IPS-15b (cell line): Measurements from ENCODE around the gene PIP4P1.
"Not testable (repeated sequence)": the region's sequence is repeated elsewhere in the genome, so short reads cannot be mapped to it uniquely, and the experiment has no call there.

Experiments
- H3K27me3 ChIP-seq: one replicate; pipeline ENCODE4 v1.6.1; 2013; ENCODE audit warnings: low read length; ENCODE audit not compliant: control insufficient read depth, insufficient read depth
- H3K36me3 ChIP-seq: one replicate; pipeline ENCODE4 v1.6.1; 2013; ENCODE audit warnings: low read length; ENCODE audit not compliant: control insufficient read depth, insufficient read depth
- H3K4me1 ChIP-seq: one replicate; pipeline ENCODE4 v1.6.1; 2013; ENCODE audit warnings: mild to moderate bottlenecking, low read length; ENCODE audit not compliant: control insufficient read depth, insufficient read depth
- H3K4me3 ChIP-seq: one replicate; pipeline ENCODE4 v1.5.1; 2013; ENCODE audit warnings: low read depth, low read length
- H3K9ac ChIP-seq: one replicate; pipeline ENCODE4 v1.6.1; 2013; ENCODE audit warnings: low read depth, mild to moderate bottlenecking, low read length
- H3K9me3 ChIP-seq: one replicate; pipeline ENCODE4 v1.6.1; 2013; ENCODE audit warnings: mild to moderate bottlenecking, low read length; ENCODE audit not compliant: control insufficient read depth, insufficient read depth

The PIP4P1 gene

DNA sequence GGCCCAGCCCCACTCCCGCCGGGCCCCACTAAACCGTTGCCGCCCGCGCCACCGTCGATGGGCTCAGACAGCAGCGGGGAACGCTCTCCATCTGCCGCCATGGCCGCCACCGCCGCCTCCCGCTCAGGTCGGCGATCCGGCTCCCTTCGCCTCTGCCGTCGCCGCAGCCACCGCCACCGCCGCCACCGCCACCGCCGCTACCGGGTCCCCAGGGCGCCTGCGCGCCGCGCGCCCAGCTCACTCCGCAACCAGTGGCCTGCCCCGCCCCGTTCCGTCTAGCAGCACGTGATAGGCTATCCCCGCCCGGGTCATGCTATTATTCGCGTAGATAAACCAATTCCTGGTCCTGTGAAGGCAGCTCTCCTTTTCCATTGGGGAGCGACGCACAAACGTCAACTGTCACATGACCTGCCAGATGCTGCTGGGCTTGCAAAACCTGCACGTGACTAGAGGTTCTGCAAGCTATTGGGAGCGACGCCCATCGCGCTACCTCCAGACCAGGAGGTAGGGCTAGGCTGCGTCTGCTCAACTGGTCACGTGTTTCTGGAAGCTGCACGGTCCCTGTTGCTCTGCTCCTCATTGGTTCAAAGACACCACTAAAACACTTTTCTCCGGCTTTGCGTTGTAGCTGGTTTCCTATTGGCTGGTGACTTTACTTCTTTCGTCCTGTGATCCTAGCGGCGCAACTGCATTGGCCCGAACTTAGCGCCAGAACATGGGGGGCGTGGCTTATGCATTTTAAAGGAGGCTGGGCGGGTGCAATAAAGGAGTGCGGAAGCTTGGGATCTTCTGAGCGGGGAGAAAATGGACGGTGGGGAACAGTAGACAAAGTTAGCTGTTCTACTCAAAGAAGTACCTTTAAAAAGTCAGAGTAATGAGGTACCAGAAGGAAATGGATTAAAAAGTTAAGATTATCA lies at the start of gene PIP4P1:
TSS of gene PIP4P1 (minus strand) at position 210 of the 917 bp plus-strand sequence. CDS start at position 101, 109 bp downstream.
- H3K36me3 ChIP-seq: peaks cover 32% of the 10 kb centered on the region
- H3K4me1 ChIP-seq: peaks cover 5% of the 10 kb centered on the region
- no peaks in the 10 kb centered on the region for H3K9me3 ChIP-seq
- no peaks in the 10 kb centered on the region for H3K27me3 ChIP-seq
- H3K9ac ChIP-seq: peak within 1 kb of the TSS; percentile 78
- peak within 1 kb of the TSS; percentile 87 for H3K4me3 ChIP-seq

DNA sequence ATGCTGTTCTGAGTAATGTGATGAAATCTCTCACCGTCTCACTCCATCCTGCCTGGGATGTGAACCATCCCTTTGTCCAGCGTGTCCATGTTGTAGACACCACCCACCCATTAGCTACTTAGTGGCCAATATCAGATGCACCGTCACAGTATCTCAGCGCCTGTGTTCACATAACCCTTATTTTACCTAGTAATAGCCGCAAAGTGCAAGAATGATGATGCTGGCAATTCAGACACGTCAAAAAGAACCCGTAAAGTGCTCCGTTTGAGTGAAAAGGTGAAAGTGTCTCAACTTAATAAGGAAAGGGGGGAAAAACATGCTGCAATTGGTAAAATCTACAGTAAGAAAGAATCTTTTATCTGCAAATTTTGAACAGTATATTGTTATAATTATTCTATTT lies 47.1 kb upstream of the PIP4P1 start:
- peaks cover 4% of the 10 kb centered on the region for H3K27me3 ChIP-seq
- H3K9ac ChIP-seq: no peak overlapping the region
- no peaks in the 10 kb centered on the region for H3K9me3 ChIP-seq
- no peak overlapping the region for H3K4me3 ChIP-seq
- H3K4me1 ChIP-seq: peaks cover 4% of the 10 kb centered on the region
- no peaks in the 10 kb centered on the region for H3K36me3 ChIP-seq

DNA sequence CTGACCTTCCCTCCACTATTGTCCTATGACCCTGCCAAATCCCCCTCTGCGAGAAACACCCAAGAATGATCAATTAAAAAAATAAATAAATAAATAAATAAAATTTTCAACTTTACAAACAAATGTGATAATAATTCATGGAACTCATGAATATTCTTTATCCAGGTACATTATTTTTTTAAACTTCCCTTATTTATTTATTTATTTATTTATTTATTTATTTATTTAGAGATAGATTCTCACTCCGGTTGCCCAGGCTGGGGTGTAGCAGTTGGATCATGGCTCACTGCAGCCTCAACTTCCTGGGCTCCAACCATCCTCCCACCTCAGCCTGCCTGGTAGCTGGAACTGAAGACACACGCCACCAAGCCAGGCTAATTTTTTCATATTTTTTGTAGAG lies 46.3 kb upstream of the PIP4P1 start:
- not testable (repeated sequence) for H3K9ac ChIP-seq, H3K36me3 ChIP-seq, H3K4me3 ChIP-seq, H3K9me3 ChIP-seq, H3K4me1 ChIP-seq, H3K27me3 ChIP-seq

DNA sequence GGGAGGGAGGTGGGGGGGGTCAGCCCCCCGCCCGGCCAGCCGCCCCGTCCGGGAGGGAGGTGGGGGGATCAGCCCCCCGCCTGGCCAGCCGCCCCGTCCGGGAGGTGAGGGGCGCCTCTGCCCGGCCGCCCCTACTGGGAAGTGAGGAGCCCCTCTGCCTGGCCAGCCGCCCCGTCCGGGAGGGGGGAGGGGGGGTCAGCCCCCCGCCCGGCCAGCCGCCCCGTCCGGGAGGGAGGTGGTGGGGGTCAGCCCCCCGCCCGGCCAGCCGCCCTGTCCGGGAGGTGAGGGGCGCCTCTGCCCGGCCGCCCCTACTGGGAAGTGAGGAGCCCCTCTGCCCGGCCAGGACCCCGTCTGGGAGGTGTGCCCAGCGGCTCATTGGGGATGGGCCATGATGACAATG lies 45.5 kb upstream of the PIP4P1 start:
- not testable (repeated sequence) for H3K27me3 ChIP-seq, H3K9me3 ChIP-seq, H3K36me3 ChIP-seq, H3K4me3 ChIP-seq, H3K4me1 ChIP-seq, H3K9ac ChIP-seq

DNA sequence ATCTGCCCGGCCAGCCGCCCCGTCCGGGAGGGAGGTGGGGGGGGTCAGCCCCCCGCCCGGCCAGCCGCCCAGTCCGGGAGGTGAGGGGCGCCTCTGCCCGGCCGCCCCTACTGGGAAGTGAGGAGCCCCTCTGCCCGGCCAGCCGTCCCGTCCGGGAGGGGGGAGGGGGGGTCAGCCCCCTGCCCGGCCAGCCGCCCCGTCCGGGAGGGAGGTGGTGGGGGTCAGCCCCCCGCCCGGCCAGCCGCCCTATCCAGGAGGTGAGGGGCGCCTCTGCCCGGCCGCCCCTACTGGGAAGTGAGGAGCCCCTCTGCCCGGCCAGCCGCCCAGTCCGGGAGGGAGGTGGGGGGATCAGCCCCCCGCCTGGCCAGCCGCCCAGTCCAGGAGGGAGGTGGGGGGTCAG lies 45.0 kb upstream of the PIP4P1 start:
- not testable (repeated sequence) for H3K9ac ChIP-seq, H3K9me3 ChIP-seq, H3K4me1 ChIP-seq, H3K36me3 ChIP-seq, H3K27me3 ChIP-seq, H3K4me3 ChIP-seq

DNA sequence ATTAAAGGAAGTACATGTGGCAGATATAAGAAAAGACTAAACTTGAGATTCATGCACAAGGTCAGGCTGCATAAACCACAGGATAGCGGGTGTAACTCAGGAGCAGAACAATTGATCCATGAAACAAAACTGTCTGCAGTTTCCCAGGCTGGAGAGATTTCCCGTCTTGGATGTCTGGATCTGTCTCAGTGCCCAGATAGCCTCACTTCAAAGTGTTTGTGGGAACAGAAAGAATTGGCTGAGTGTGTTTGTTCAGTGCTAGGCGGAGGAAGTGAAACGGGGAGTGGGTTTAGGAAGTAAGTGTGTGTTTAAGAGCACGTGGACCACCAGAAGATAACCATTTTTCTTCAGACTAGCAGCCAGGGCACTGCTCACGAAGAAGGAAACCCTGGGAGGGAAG lies 42.7 kb upstream of the PIP4P1 start:
- H3K36me3 ChIP-seq: no peaks in the 10 kb centered on the region

DNA sequence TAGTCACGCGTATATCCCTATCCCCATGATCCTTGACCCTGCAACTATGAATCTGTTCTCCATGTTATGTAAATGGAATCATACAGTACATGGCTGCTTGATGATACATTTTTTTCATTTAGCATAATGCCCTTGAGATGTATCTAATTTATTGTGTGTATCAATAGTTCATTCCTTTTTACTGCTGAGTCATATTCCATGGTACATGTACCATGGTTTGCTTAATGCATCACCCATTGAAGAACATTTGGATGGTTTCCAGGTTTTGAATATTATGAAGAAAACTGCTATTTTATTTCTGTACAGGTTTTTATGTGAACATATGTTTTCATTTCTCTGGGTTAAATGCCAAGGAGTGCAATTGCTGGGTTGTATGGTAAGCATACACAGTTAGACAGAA lies 40.1 kb upstream of the PIP4P1 start:
- Histone ChIP-seq H3K9me3 (no peaks in the 10 kb centered on the region), H3K4me1 (peaks cover 5% of the 10 kb centered on the region), H3K27me3 (no peaks in the 10 kb centered on the region), H3K4me3 (no peak overlapping the region), H3K9ac (no peak overlapping the region), H3K36me3 (no peaks in the 10 kb centered on the region)

More for the DNA sequence above, 42.7 kb upstream of the PIP4P1 start:
- Histone ChIP-seq H3K27me3 (no peaks in the 10 kb centered on the region), H3K9me3 (no peaks in the 10 kb centered on the region), H3K4me1 (peaks cover 1% of the 10 kb centered on the region), H3K9ac (no peak overlapping the region), H3K4me3 (no peak overlapping the region)

DNA sequence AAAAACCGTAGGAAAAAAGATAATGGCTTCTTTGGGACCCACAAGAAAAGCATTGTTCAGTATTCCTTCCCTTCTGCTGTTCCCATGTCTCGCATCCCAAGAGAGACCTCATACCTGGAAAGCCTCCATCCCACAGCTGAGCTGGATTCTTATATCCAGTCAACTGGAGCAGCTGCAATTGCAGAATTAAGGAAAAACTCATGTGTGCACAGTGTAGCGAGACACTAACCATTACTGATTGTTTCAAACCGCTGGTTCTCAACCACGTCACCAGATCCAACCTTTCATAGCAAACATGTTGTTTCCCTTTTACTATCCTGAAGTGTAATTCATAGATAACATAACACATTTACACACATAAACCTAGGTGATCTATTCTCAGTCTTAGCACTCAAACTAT lies 38.6 kb upstream of the PIP4P1 start:
- Histone ChIP-seq H3K4me3 (no peak overlapping the region), H3K4me1 (peaks cover 5% of the 10 kb centered on the region), H3K27me3 (no peaks in the 10 kb centered on the region), H3K9ac (no peak overlapping the region), H3K9me3 (no peaks in the 10 kb centered on the region), H3K36me3 (no peaks in the 10 kb centered on the region)

DNA sequence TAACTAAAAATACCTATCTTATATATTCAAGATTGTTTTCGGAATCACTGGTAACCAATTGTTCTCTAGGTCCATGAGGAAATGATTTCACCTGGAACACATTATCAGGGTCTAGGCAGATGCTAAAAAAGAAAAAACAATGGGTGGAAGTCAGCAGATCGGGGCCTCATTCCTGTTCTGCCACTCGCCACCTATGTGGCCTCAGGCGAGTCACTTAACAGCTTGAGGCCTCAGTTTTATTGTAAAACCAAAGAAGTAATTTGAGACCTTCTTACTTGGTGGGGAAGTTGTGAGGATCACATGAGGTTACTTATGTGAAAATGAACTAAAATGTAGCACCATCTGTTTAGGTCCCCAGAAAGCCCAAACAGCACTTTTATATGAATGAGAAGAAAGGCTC lies 37.9 kb upstream of the PIP4P1 start:
- H3K27me3 ChIP-seq: no peaks in the 10 kb centered on the region
- peaks cover 5% of the 10 kb centered on the region for H3K4me1 ChIP-seq
- no peak overlapping the region for H3K4me3 ChIP-seq
- H3K9ac ChIP-seq: no peak overlapping the region
- no peaks in the 10 kb centered on the region for H3K9me3 ChIP-seq
- no peaks in the 10 kb centered on the region for H3K36me3 ChIP-seq

DNA sequence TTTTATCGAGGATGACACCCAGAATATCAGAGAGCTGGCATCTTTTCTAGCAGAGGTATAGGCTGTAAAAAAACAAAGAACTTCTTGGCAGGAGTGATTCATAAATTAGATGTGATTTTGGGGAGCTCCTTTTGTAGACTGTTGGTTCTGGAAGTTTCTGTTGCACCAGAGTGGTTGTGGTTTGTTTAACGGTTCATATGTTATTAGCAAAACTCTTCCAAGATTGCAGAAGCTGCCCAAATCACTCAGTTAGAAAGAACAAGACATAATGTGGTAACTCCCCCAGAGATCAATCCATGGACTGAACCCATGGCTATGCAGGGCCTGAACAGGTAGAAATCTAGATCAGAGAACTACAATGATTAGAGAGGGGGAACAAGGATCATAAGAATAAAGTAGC lies 37.4 kb upstream of the PIP4P1 start:
- Histone ChIP-seq H3K4me3 (no peak overlapping the region), H3K36me3 (no peaks in the 10 kb centered on the region), H3K9ac (no peak overlapping the region), H3K27me3 (no peaks in the 10 kb centered on the region), H3K4me1 (peaks cover 8% of the 10 kb centered on the region), H3K9me3 (no peaks in the 10 kb centered on the region)

DNA sequence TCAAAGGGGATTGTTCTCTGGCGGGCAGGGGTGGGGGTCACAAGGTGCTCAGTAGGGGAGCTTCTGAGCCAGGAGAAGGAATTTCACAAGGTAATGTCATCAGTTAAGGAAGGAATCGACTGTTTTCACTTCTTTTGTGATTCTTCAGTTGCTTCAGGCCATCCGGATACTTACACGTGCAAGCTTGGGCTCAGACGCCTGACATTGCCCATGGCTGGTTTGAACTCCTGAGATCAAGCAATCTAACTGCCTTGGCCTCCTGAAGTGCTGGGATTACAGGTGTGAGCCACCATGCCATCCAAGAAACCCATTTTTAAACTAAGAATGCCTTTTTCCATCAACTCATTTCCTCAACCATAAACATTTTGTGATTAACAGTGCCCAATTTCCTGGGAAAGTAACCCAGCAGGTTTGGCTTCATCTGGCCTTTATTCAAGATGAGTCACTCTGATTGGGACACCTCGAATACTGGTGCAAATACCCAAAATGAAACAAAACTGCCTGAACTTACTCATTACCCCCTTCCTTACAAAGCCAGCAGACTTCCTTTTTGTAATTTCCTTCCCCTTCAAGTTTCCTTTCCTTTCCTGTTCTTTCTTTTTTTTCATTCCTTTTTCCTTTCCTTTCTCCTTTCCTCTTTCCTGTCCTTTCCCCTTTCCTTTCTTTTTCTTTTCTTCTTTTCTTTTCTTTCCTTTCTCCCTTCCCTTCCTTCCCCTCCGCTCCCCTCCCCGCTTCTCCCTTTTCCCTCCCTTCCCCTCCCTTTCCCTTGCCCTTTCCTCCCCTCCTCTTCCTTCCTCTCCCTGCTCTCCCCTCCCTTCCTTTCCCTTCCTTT lies 33.9 kb upstream of the PIP4P1 start:
- Histone ChIP-seq H3K4me3 (no peak overlapping the region), H3K4me1 (peaks cover 8% of the 10 kb centered on the region), H3K36me3 (no peaks in the 10 kb centered on the region), H3K9ac (no peak overlapping the region), H3K9me3 (no peaks in the 10 kb centered on the region), H3K27me3 (no peaks in the 10 kb centered on the region)

DNA sequence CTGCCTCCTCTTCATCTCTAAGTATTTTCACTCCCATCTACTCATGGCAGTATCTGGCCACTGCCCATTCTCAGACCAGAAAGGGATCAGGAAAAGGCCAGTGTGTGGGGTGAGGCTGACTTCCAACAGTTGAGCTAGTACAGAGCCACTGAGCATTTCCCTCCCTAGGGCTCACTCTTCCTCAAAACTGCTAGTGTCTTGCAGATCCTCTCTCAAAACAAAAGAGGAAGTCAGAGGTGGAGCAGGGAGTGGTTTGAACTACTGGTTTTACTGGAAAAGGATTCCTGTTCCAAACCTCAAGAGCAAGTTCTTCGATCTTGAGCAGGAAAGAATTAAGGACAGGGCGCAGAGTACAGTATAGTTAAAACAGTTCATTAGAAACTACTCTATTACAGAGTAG lies 32.4 kb upstream of the PIP4P1 start:
- H3K9ac ChIP-seq: no peak overlapping the region
- H3K9me3 ChIP-seq: no peaks in the 10 kb centered on the region
- H3K36me3 ChIP-seq: no peaks in the 10 kb centered on the region
- peaks cover 9% of the 10 kb centered on the region for H3K4me1 ChIP-seq
- H3K27me3 ChIP-seq: no peaks in the 10 kb centered on the region
- no peak overlapping the region for H3K4me3 ChIP-seq
